OCI-LY7 (cell line): ENCODE measurements around the gene CCL27. TPM values are rescaled to one million over a fixed set of nuclear protein-coding genes. Genes with fewer than 3 reads are reported as not detected.

Source experiments
- BruUV-seq: library from RNA; stranded (reverse); fragments of 400-500 nt; replicated peaks from 2 replicates; lab custom pipeline; 2021; lab: Mats Ljungman, UMichigan
- CTCF ChIA-PET: fragments of 300-600 bp; sonication (Branson Sonifier 250); formaldehyde crosslinking; loops from one replicate; lab custom pipeline; 2022; ENCODE audit warnings: antibody characterized with exemption; ENCODE audit not compliant: unreplicated experiment; lab: Charles Lee
- POLR2A ChIA-PET: fragments of 300-600 bp; sonication (Branson Sonifier 250); formaldehyde crosslinking; loops from one replicate; lab custom pipeline; 2022; ENCODE audit warnings: antibody characterized with exemption; lab: Charles Lee
- DNase-seq: peaks from one replicate; pipeline ENCODE4 v3.0.0-alpha.2; 2015; ENCODE audit warnings: low spot score
- H2AFZ ChIP-seq: fragments of 200-600 bp; sonication (generic), shearing (Covaris generic); 2 replicates; pipeline ENCODE4 v1.6.1; 2014; ENCODE audit warnings: mild to moderate bottlenecking, antibody characterized with exemption, low read length, moderate library complexity
- H3K27ac ChIP-seq: fragments of 200-600 bp; sonication (generic); 2 replicates; pipeline ENCODE4 v1.5.1; 2014; ENCODE audit warnings: mixed run types, low read depth, mild to moderate bottlenecking, moderate library complexity, low read length, inconsistent platforms; ENCODE audit not compliant: poor library complexity, severe bottlenecking
- H3K36me3 ChIP-seq: fragments of 200-600 bp; sonication (generic); 2 replicates; pipeline ENCODE4 v1.6.1; 2014; ENCODE audit warnings: mild to moderate bottlenecking, antibody characterized with exemption, low read length, moderate library complexity, mixed read lengths; ENCODE audit not compliant: insufficient read depth
- H3K4me1 ChIP-seq: fragments of 200-600 bp; sonication (generic); 2 replicates; pipeline ENCODE4 v1.5.1; 2014; ENCODE audit warnings: mild to moderate bottlenecking, low read length; ENCODE audit not compliant: insufficient read depth, poor library complexity, severe bottlenecking
- H3K4me2 ChIP-seq: fragments of 200-600 bp; sonication (generic); 2 replicates; pipeline ENCODE4 v1.6.1; 2014; ENCODE audit warnings: mild to moderate bottlenecking, low read length
- H3K4me3 ChIP-seq: fragments of 200-600 bp; sonication (generic); 2 replicates; pipeline ENCODE4 v1.5.1; 2014; ENCODE audit warnings: mild to moderate bottlenecking, low read depth, low read length; ENCODE audit not compliant: poor library complexity, severe bottlenecking
- H3K79me2 ChIP-seq: fragments of 200-600 bp; sonication (generic); 2 replicates; pipeline ENCODE4 v1.6.1; 2016; ENCODE audit warnings: low read depth, mild to moderate bottlenecking, low read length, moderate library complexity, mixed read lengths; ENCODE audit not compliant: insufficient read depth
- H3K9me2 ChIP-seq: fragments of 200-600 bp; sonication (generic); 2 replicates; pipeline ENCODE4 v1.6.1; 2016; ENCODE audit warnings: mild to moderate bottlenecking, low read length, mixed read lengths; ENCODE audit not compliant: insufficient read depth
- H3K9me3 ChIP-seq: fragments of 200-600 bp; sonication (generic); 2 replicates; pipeline ENCODE4 v1.6.1; 2014; ENCODE audit warnings: mild to moderate bottlenecking, mixed run types, low read length, mixed read lengths
- H4K20me1 ChIP-seq: fragments of 200-600 bp; sonication (generic); 2 replicates; pipeline ENCODE4 v1.6.1; 2014; ENCODE audit warnings: mild to moderate bottlenecking, antibody characterized with exemption, low read length, moderate library complexity, mixed read lengths; ENCODE audit not compliant: insufficient read depth
- CTCF ChIP-seq: fragments of 200-600 bp; sonication (generic); conservative IDR thresholded peaks from 2 replicates; pipeline ENCODE4 v1.5.1; 2014; ENCODE audit warnings: mild to moderate bottlenecking, antibody characterized with exemption, low read length, moderate library complexity, mixed read lengths
- EZH2phosphoT487 ChIP-seq: fragments of 200-600 bp; sonication (generic); IDR thresholded peaks from 2 replicates; pipeline ENCODE4 v1.6.1; 2018; ENCODE audit warnings: low read depth, borderline replicate concordance, mild to moderate bottlenecking, mixed run types, antibody characterized with exemption, low read length, moderate library complexity, mixed read lengths
- intact Hi-C: fragments of 100-400 bp; cut with micrococcal nuclease; formaldehyde crosslinking; loops from one replicate; pipeline ENCODE4 v1.10.0; 2022; ENCODE audit not compliant: unreplicated experiment
- total RNA-seq, 2 experiments: library from RNA; depleted of rRNA in 1 of 2; stranded (reverse); fragments of >200 nt in 1 of 2; shearing (Covaris generic) in 1 of 2; gene quantifications; 2 replicates each; pipeline ENCODE4 v1.2.3, GENCODE V29; 2014 to 2022

CCL27 gene
- total RNA-seq, 2 experiments from 2014 or later, result 0.42 TPM; not detected in 1

DNA sequence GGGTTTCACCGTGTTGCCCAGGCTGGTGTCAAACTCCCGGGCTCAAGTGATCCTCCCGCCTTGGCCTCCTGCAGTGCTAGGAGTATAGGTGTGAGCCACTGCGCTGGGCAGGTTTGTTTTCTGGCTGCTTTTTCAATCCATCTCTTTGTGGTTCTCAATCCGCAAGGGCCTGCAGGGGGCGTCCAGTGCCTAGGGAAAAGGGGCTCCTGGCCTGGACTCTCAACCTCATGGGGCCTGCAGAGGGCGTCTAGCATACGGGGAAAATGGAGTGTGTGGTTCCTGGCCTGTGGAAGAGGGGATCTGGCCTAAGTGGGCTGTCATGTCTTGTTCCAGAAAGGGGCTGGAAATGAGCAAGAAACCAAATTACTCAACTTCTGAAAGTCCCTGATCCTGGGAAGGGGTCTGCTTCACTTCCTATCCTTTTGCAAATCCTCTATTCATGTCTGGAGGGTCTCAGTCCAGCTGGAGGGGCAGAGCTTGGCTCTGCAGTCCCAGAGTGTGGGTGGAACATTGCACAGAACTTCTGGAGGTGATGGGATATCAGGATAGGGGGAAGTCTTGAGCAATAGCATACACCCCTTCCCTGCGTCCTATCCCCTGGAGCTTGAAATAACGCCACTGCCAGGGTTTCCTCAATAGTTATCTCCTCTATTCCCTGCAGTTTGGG is 12.7 kb upstream of the CCL27 start:
- Histone ChIP-seq H3K36me3 (no peaks in the 10 kb centered on the region), H4K20me1 (no peaks in the 10 kb centered on the region), H3K4me1 (no peaks in the 10 kb centered on the region), H3K4me2 (no peak overlapping the region), H3K9me2 (no peaks in the 10 kb centered on the region), H3K9me3 (no peaks in the 10 kb centered on the region), H3K4me3 (no peak overlapping the region), H3K79me2 (no peaks in the 10 kb centered on the region), H2AFZ (no peak overlapping the region), H3K27ac (no peak overlapping the region)
- CTCF ChIA-PET, result interaction anchor here (1.3 kb wide), 1 partner anchor 27 kb away, joined by 3 read pairs; no protein-coding TSS in a partner anchor
- intact Hi-C loops, result loop anchor here (1.0 kb wide), 1 partner anchor 27 kb away; no protein-coding TSS in a partner anchor
- POLR2A ChIA-PET, result interaction anchor here (0.7 kb wide), 1 partner anchor 29 kb away, joined by 3 read pairs; no protein-coding TSS in a partner anchor
- DNase-seq, result peak; percentile 69
- no TSS peak for BruUV-seq
- TF ChIP-seq EZH2phosphoT487 (no peak), CTCF (peak; percentile 90)

DNA sequence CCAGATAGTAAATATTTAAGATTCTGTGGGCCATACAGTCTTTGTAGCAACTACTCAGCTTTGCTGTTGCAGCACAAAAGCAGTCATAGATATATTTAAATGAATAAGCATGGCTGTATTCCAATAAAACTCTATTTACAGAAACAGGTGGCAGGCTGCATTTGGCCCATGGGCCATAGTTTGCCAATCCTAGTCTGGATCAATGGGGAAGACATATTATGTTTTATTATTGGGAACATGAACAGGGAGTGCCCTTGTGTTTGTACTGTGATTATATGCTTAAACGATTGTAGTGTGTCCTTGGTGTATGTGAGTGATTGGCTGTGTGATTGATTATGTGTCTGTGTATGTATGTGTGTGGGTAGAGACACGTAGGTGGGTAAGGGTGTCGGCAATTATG is 12.0 kb upstream of the CCL27 start:
- Histone ChIP-seq H2AFZ (no peak overlapping the region), H3K79me2 (no peaks in the 10 kb centered on the region), H3K4me2 (no peak overlapping the region), H4K20me1 (no peaks in the 10 kb centered on the region), H3K4me1 (no peaks in the 10 kb centered on the region), H3K4me3 (no peak overlapping the region), H3K36me3 (peaks cover 5% of the 10 kb centered on the region; the same call in 1 of the 2 replicates), H3K9me3 (no peaks in the 10 kb centered on the region), H3K27ac (no peak overlapping the region), H3K9me2 (no peaks in the 10 kb centered on the region)
- ChIA-PET POLR2A (interaction anchor here (0.6 kb wide), 1 partner anchor 354 kb away, joined by 5 read pairs; no protein-coding TSS in a partner anchor), CTCF (no interaction called here)
- intact Hi-C loops, result no loop called here
- no peak for DNase-seq
- TF ChIP-seq CTCF (no peak), EZH2phosphoT487 (no peak)
- BruUV-seq, result no TSS peak

DNA sequence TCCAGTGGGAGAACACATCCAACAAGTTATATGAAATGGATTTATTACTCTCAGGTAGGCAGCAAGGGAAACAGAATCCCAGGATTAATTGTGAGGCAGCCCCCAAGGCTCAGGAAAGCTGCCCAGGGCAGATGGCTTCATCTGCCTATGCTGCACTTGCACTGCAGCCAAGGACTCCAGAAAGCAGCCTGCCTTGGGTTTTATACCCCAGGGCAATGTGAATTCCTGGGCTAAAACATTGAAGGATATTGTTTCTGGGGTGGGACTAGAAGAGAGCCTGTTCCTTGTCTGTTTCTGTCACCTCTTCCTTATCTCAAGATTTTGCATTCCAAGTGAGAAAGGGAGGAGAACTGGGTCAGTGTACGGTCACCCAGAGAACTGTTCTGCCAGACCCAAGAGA is 8.8 kb upstream of the CCL27 start:
- no TSS peak for BruUV-seq

More for the DNA sequence above, 8.8 kb upstream of the CCL27 start:
- H4K20me1 ChIP-seq, result no peaks in the 10 kb centered on the region
- peaks cover 1% of the 10 kb centered on the region for H3K4me1 ChIP-seq
- ChIA-PET POLR2A (no interaction called here), CTCF (no interaction called here)
- no peaks in the 10 kb centered on the region for H3K9me2 ChIP-seq
- TF ChIP-seq EZH2phosphoT487, result no peak
- TF ChIP-seq CTCF, result no peak
- H3K9me3 ChIP-seq, result no peaks in the 10 kb centered on the region
- H3K36me3 ChIP-seq, result peaks cover 5% of the 10 kb centered on the region; the same call in 1 of the 2 replicates
- no peak overlapping the region for H3K4me3 ChIP-seq
- no peaks in the 10 kb centered on the region for H3K79me2 ChIP-seq
- H3K4me2 ChIP-seq, result no peak overlapping the region
- no peak overlapping the region for H2AFZ ChIP-seq
- DNase-seq, result no peak
- intact Hi-C loops, result no loop called here
- H3K27ac ChIP-seq, result no peak overlapping the region
